OCI-LY3 (cell line): Measurements from ENCODE around the gene MROH7.

Experiments
- CTCF ChIP-seq: fragments of 200-600, 300-600 bp; sonication (generic); IDR thresholded peaks from 2 replicates; pipeline ENCODE4 v1.5.1; 2014; ENCODE audit warnings: antibody characterized with exemption, low read length, low read depth
- EZH2phosphoT487 ChIP-seq: fragments of 200-600 bp; shearing (Covaris generic); IDR thresholded peaks from 2 replicates; pipeline ENCODE4 v1.6.1; 2018; ENCODE audit warnings: antibody characterized with exemption, mixed run types, low read depth

- TF ChIP-seq EZH2phosphoT487 (no peak), CTCF (no peak)
Measured at GRCh38 chr1:54668567-54668966, 27.0 kb downstream of the MROH7 start.
